Gastrocnemius medialis (tissue), 4 donors: ENCODE measurements around the gene LVRN. TPM values are rescaled to one million over a fixed set of nuclear protein-coding genes. Genes with fewer than 3 reads are reported as not detected.
"Not testable (repeated sequence)": the region's sequence is repeated elsewhere in the genome, so short reads cannot be mapped to it uniquely, and the experiment has no call there.

Source experiments
- ATAC-seq, 2 donors: fragments of 150-250 bp; one replicate each; pipeline ENCODE4 v1.9.1; 2016
- DNase-seq, 2 donors: peaks; one replicate each; pipeline ENCODE4 v3.0.0-alpha.2; 2019
- H3K27ac ChIP-seq, 4 donors: fragments of 200-600 bp; sonication (generic); 1 replicate in 1 of 4; 2 replicates in 3 of 4; pipeline ENCODE4 v1.5.1; 2016 to 2018; ENCODE audit warnings: mild to moderate bottlenecking in 2 of 4, moderate library complexity in 1 of 4
- H3K27me3 ChIP-seq, 3 donors: fragments of 200-600 bp; sonication (generic) in 2 of 3; 1 replicate in 1 of 3; 2 replicates in 2 of 3; pipeline versions ENCODE4 v1.5.1 to v1.6.0; 2016 to 2019; ENCODE audit warnings: mild to moderate bottlenecking in 1 of 3, moderate library complexity in 1 of 3
- H3K36me3 ChIP-seq, 2 donors: fragments of 200-600 bp; sonication (generic) in 1 of 2; one replicate each; pipeline ENCODE4 v1.5.1; 2017 to 2018
- H3K4me1 ChIP-seq, 2 donors: fragments of 200-600 bp; sonication (generic) in 1 of 2; one replicate each; pipeline ENCODE4 v1.5.1; 2016 to 2017; ENCODE audit warnings: mild to moderate bottlenecking in 2 of 2
- H3K4me3 ChIP-seq, 4 donors: fragments of 200-600 bp; sonication (generic) in 3 of 4; 1 replicate in 1 of 4; 2 replicates in 3 of 4; pipeline ENCODE4 v1.5.1; 2016 to 2019; ENCODE audit warnings: mild to moderate bottlenecking in 2 of 4
- H3K9me3 ChIP-seq, 3 donors: fragments of 200-600 bp; sonication (generic) in 2 of 3; 1 replicate in 1 of 3; 2 replicates in 2 of 3; pipeline ENCODE4 v1.5.1; 2016 to 2019
- CTCF ChIP-seq, 5 experiments: fragments of 450-650 bp in 3 of 5; fragments of 200-600 bp in 2 of 5; sonication (generic) in 2 of 5; IDR thresholded peaks in 4 of 5; conservative IDR thresholded peaks in 1 of 5; 1 replicate in 4 of 5; 2 replicates in 1 of 5; pipeline ENCODE4 v1.5.1; 2016 to 2019; ENCODE audit warnings: antibody characterized with exemption in 5 of 5, mild to moderate bottlenecking in 3 of 5, moderate library complexity in 3 of 5
- POLR2A ChIP-seq, 2 donors: fragments of 450-650 bp; IDR thresholded peaks; one replicate each; pipeline ENCODE4 v1.6.1; 2017; ENCODE audit warnings: antibody characterized with exemption in 2 of 2, mild to moderate bottlenecking in 2 of 2, moderate library complexity in 2 of 2
- in situ Hi-C, 4 donors: fragments of 200-750 bp; cut with MboI; loops; one replicate each; pipeline versions ENCODE4 v1.15.0 to v1.8.0; 2017; ENCODE audit warnings: low sequenced_read_pairs in 4 of 4
- intact Hi-C: fragments of 100-400 bp; cut with DNase I; formaldehyde crosslinking; loops from one replicate; pipeline ENCODE4 v1.15.1; 2023; ENCODE audit warnings: low total_unique reads
- total RNA-seq, 4 donors: library from RNA; depleted of rRNA; stranded (reverse); fragments of >200 nt; gene quantifications; one replicate each; pipeline versions ENCODE4 v1.1.0 to v1.2.3, GENCODE V29; 2016

LVRN gene
- total RNA-seq, result 1 to 10 TPM in 1 of 4 donors, under 1 TPM in 3; 0.63 to 2.2 (median 0.78) TPM

GRCh38 chr5:115962239-115962564, at the start of gene LVRN:
LVRN (plus strand) TSS chr5:115962475; CDS start chr5:115962618, 143 bp downstream.
- intact Hi-C loops (no loop called here), in situ Hi-C loops (no loop called here)
- H3K9me3 ChIP-seq, result no peaks in the 10 kb centered on the region
- peaks cover 37 to 57% (median 43%) of the 10 kb centered on the region in 3 donors for H3K27me3 ChIP-seq
- ATAC-seq (peak in 1 of 2 donors; percentile 30), DNase-seq (no peak)
- no peaks in the 10 kb centered on the region for H3K36me3 ChIP-seq
- TF ChIP-seq POLR2A (IDR thresholded peaks at IDR 0.05), result no peak
- TF ChIP-seq CTCF (IDR thresholded peaks at IDR 0.05 in 4 of 5, conservative IDR thresholded peaks at IDR 0.05 in 1 of 5), result no peak
- peak within 1 kb of the TSS; percentile 12 to 49 (median 37) for H3K4me3 ChIP-seq
- peak within 1 kb of the TSS in 1 of 4 donors; percentile 48 for H3K27ac ChIP-seq
- no peaks in the 10 kb centered on the region for H3K4me1 ChIP-seq

GRCh38 chr5:115913623-115914400, 48.5 kb upstream of the LVRN start:
- intact Hi-C loops, H3K27me3 ChIP-seq, H3K4me3 ChIP-seq, H3K36me3 ChIP-seq, H3K4me1 ChIP-seq, in situ Hi-C loops, ATAC-seq, H3K27ac ChIP-seq, DNase-seq, H3K9me3 ChIP-seq: not testable (repeated sequence)

- H3K9me3 ChIP-seq, result no peaks in the 10 kb centered on the region
- ATAC-seq (no peak), DNase-seq (no peak)
- no peaks in the 10 kb centered on the region for H3K36me3 ChIP-seq
- no peak overlapping the region for H3K4me3 ChIP-seq
- in situ Hi-C loops (no loop called here), intact Hi-C loops (no loop called here)
- H3K27me3 ChIP-seq, result no peaks in the 10 kb centered on the region
- no peaks in the 10 kb centered on the region for H3K4me1 ChIP-seq
- TF ChIP-seq CTCF (IDR thresholded peaks at IDR 0.05 in 4 of 5, conservative IDR thresholded peaks at IDR 0.05 in 1 of 5), result no peak
- TF ChIP-seq POLR2A (IDR thresholded peaks at IDR 0.05), result no peak
- no peak overlapping the region for H3K27ac ChIP-seq
Observed at GRCh38 chr5:115920171-115920725, 42.0 kb upstream of the LVRN start.

GRCh38 chr5:115928578-115929407, 33.5 kb upstream of the LVRN start:
- H3K9me3 ChIP-seq, H3K36me3 ChIP-seq, H3K4me1 ChIP-seq, intact Hi-C loops, ATAC-seq, H3K27me3 ChIP-seq, in situ Hi-C loops, H3K4me3 ChIP-seq, H3K27ac ChIP-seq, DNase-seq: not testable (repeated sequence)

- H3K27ac ChIP-seq, ATAC-seq, DNase-seq, H3K9me3 ChIP-seq, H3K4me1 ChIP-seq, H3K27me3 ChIP-seq, in situ Hi-C loops, H3K36me3 ChIP-seq, intact Hi-C loops, H3K4me3 ChIP-seq: not testable (repeated sequence)
Observed at GRCh38 chr5:115930171-115930570, 32.1 kb upstream of the LVRN start.
